LNCaP clone FGC (cell line): ENCODE measurements around the gene COPS2.

Source experiments
- DNase-seq: peaks from one replicate; pipeline ENCODE4 v3.0.0-alpha.2; 2011; ENCODE audit warnings: low read depth
- H3K4me3 ChIP-seq: 2 replicates; pipeline ENCODE4 v1.5.1; 2011; ENCODE audit warnings: mild to moderate bottlenecking, low read depth, low read length, control low read depth
- CTCF ChIP-seq: IDR thresholded peaks from 2 replicates; pipeline ENCODE4 v1.5.1; 2012; ENCODE audit warnings: mild to moderate bottlenecking; ENCODE audit not compliant: control insufficient read depth, insufficient read depth; ENCODE audit errors: extremely low read depth

The COPS2 gene

GRCh38 chr15:49155834-49156627 is 632 bp upstream of the COPS2 start:
- no peak for DNase-seq
- TF ChIP-seq CTCF, result no peak

GRCh38 chr15:49154799-49155109 is 645 bp downstream of the COPS2 start:
- H3K4me3 ChIP-seq, result peak overlapping the region; percentile 82
- no peak for TF ChIP-seq CTCF
- no peak for DNase-seq

More at GRCh38 chr15:49155834-49156627, 632 bp upstream of the COPS2 start:
- peak overlapping the region; percentile 82 for H3K4me3 ChIP-seq

GRCh38 chr15:49154359-49154758 is 1.0 kb downstream of the COPS2 start:
- no peak for TF ChIP-seq CTCF
- peak overlapping the region; percentile 82 for H3K4me3 ChIP-seq
- no peak for DNase-seq

GRCh38 chr15:49152552-49153312 is 2.7 kb downstream of the COPS2 start:
- no peak overlapping the region for H3K4me3 ChIP-seq
- no peak for TF ChIP-seq CTCF
- no peak for DNase-seq

GRCh38 chr15:49151831-49152230 is 3.6 kb downstream of the COPS2 start:
- no peak overlapping the region for H3K4me3 ChIP-seq
- DNase-seq, result no peak
- no peak for TF ChIP-seq CTCF

GRCh38 chr15:49148727-49149126 is 6.7 kb downstream of the COPS2 start:
- DNase-seq, result no peak
- no peak overlapping the region for H3K4me3 ChIP-seq
- TF ChIP-seq CTCF, result no peak
